Fibroblast of the aortic adventitia (primary cell): ENCODE results near the gene ABI2. TPM values are rescaled to one million over a fixed set of nuclear protein-coding genes. Genes with fewer than 3 reads are reported as not detected.
A peak's percentile ranks its signal among the peaks of the same experiment; 100 is the strongest.

Experiments
- DNase-seq: peaks from one replicate; pipeline ENCODE4 v3.0.0-alpha.2; 2010; ENCODE audit warnings: low read depth
- H3K4me3 ChIP-seq: 2 replicates; pipeline ENCODE4 v1.5.1; 2011; ENCODE audit warnings: low read depth, mild to moderate bottlenecking, control low read depth, low read length, moderate library complexity
- total RNA-seq: library from RNA; depleted of rRNA; stranded (reverse); fragments of >200 nt; gene quantifications from 2 replicates; pipeline ENCODE4 v1.2.3, GENCODE V29; 2012; ENCODE audit warnings: low replicate concordance
- TF ChIP-seq, protein P1 (sequence below): IDR thresholded peaks from 2 replicates; pipeline ENCODE4 v1.5.1; 2011; ENCODE audit warnings: mild to moderate bottlenecking, low read length, control low read depth, inconsistent platforms; ENCODE audit not compliant: insufficient read depth

Gene ABI2
- total RNA-seq, 1 donor: 36.4 TPM

DNA sequence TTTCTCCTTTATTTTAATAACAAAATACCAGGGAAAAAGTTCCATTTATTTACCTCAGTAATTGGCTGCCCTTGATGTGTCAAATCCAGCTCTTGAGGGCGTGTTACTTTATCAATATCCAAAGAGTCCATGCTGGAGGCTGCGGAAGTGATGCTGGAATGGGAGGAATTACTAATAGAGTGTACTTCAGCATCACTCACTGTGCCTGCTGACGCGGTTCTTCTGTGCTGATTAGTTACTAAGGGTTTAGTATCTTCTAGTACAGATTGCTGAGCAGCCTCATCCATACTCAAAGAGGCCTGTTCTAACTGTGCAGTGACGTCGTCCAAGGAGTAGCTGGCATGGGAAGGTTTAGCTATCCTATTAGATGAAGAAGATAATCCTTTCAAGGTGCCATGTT lies 161.3 kb downstream of the ABI2 start:
- no peak for DNase-seq
- TF ChIP-seq, protein P1, sequence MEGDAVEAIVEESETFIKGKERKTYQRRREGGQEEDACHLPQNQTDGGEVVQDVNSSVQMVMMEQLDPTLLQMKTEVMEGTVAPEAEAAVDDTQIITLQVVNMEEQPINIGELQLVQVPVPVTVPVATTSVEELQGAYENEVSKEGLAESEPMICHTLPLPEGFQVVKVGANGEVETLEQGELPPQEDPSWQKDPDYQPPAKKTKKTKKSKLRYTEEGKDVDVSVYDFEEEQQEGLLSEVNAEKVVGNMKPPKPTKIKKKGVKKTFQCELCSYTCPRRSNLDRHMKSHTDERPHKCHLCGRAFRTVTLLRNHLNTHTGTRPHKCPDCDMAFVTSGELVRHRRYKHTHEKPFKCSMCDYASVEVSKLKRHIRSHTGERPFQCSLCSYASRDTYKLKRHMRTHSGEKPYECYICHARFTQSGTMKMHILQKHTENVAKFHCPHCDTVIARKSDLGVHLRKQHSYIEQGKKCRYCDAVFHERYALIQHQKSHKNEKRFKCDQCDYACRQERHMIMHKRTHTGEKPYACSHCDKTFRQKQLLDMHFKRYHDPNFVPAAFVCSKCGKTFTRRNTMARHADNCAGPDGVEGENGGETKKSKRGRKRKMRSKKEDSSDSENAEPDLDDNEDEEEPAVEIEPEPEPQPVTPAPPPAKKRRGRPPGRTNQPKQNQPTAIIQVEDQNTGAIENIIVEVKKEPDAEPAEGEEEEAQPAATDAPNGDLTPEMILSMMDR: no peak
- H3K4me3 ChIP-seq: no peak overlapping the region

- no peak for DNase-seq
- TF ChIP-seq, protein P1: no peak
- H3K4me3 ChIP-seq: no peak overlapping the region
Observed at GRCh38 chr2:203490391-203490790, 162.2 kb downstream of the ABI2 start.

DNA sequence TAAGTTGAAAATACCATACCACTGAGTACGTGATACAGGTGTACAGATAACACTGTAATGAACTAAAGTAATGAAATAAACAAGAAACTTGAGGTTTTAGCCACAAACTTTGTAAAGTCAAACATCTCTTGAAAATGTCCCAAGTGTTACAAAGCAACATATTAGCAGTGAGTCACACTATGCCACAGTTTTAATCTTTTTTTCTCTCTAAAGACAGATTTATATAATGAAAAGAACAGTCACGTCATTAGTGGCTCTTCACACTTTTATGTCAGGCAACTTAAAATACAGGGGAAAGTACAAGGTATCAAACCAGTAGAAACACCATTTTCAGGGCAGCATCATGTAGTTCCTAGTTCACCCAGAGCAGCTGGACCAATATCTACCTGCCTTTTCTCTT lies 164.8 kb downstream of the ABI2 start:
- peak; percentile 26 for DNase-seq
- TF ChIP-seq, protein P1: no peak
- H3K4me3 ChIP-seq: no peak overlapping the region

Other genes with a start within 250 kb of the ABI2 start
- 51.7 and 69.4 TPM in 2 replicates for gene CYP20A1, start 89.4 kb upstream of the ABI2 start, total RNA-seq
- 16.5 and 18.8 TPM in 2 replicates for gene RAPH1, start 206.9 kb downstream of the ABI2 start, total RNA-seq